CD14-positive monocyte (primary cell): ENCODE measurements around the gene IL17C. TPM values are rescaled to one million over a fixed set of nuclear protein-coding genes. Genes with fewer than 3 reads are reported as not detected.

Experiments used
- DNase-seq, 3 donors: peaks; one replicate each; pipeline ENCODE4 v3.0.0-alpha.2; 2011 to 2022
- H2AFZ ChIP-seq: 2 replicates; pipeline ENCODE4 v1.6.0; 2012; ENCODE audit warnings: mild to moderate bottlenecking, low read depth, low read length, inconsistent platforms; ENCODE audit not compliant: insufficient read depth, poor library complexity, severe bottlenecking
- H3K27ac ChIP-seq, 2 donors: 1 replicate in 1 of 2; 2 replicates in 1 of 2; pipeline ENCODE4 v1.5.1; 2012 to 2013; ENCODE audit warnings: low read length in 2 of 2, control low read depth in 1 of 2, inconsistent platforms in 1 of 2, low read depth in 1 of 2, mild to moderate bottlenecking in 1 of 2
- H3K27me3 ChIP-seq, 2 donors: one replicate each; pipeline versions ENCODE4 v1.6.0 to v1.6.1; 2011 to 2013; ENCODE audit warnings: low read length in 2 of 2; ENCODE audit not compliant: control insufficient read depth in 2 of 2, insufficient read depth in 2 of 2
- H3K36me3 ChIP-seq, 2 donors: replicated peaks in 1 of 2; 1 replicate in 1 of 2; 2 replicates in 1 of 2; pipeline versions ENCODE4 v1.5.1 to v1.6.1; 2012 to 2013; ENCODE audit warnings: low read length in 2 of 2, control low read depth in 1 of 2, inconsistent platforms in 1 of 2, mild to moderate bottlenecking in 1 of 2; ENCODE audit not compliant: insufficient read depth in 2 of 2, control insufficient read depth in 1 of 2
- H3K4me1 ChIP-seq, 2 donors: 1 replicate in 1 of 2; 2 replicates in 1 of 2; pipeline versions ENCODE4 v1.5.1 to v1.6.1; 2012 to 2013; ENCODE audit warnings: low read length in 2 of 2, control low read depth in 1 of 2, inconsistent platforms in 1 of 2, mild to moderate bottlenecking in 1 of 2, moderate library complexity in 1 of 2; ENCODE audit not compliant: insufficient read depth in 2 of 2, control insufficient read depth in 1 of 2
- H3K4me2 ChIP-seq: replicated peaks from 2 replicates; pipeline ENCODE3; 2012; ENCODE audit warnings: low read length, moderate library complexity, mild to moderate bottlenecking; ENCODE audit not compliant: poor library complexity, severe bottlenecking; ENCODE audit errors: extremely low read depth
- H3K4me3 ChIP-seq, 3 experiments: fragments of 200-600 bp in 1 of 3; sonication (generic) in 1 of 3; replicated peaks in 1 of 3; 1 replicate in 2 of 3; 2 replicates in 1 of 3; pipeline ENCODE4 v1.5.1; 2011 to 2013; ENCODE audit warnings: low read length in 3 of 3, mild to moderate bottlenecking in 3 of 3, control low read depth in 2 of 3, low read depth in 2 of 3, inconsistent platforms in 1 of 3, moderate library complexity in 1 of 3
- H3K79me2 ChIP-seq: 2 replicates; pipeline ENCODE4 v1.6.0; 2012; ENCODE audit warnings: mild to moderate bottlenecking, control low read depth, inconsistent platforms, low read length, moderate library complexity; ENCODE audit not compliant: insufficient read depth
- H3K9ac ChIP-seq: 2 replicates; pipeline ENCODE4 v1.6.0; 2017; ENCODE audit warnings: low read length, mild to moderate bottlenecking; ENCODE audit not compliant: insufficient read depth, poor library complexity, severe bottlenecking
- H3K9me3 ChIP-seq, 2 donors: replicated peaks in 1 of 2; 1 replicate in 1 of 2; 2 replicates in 1 of 2; pipeline versions ENCODE4 v1.5.1 to v1.6.1; 2012 to 2013; ENCODE audit warnings: low read length in 2 of 2, control low read depth in 1 of 2; ENCODE audit not compliant: control insufficient read depth in 1 of 2, insufficient read depth in 1 of 2
- H4K20me1 ChIP-seq: 2 replicates; pipeline ENCODE4 v1.6.0; 2012; ENCODE audit warnings: mild to moderate bottlenecking, low read length, control low read depth, moderate library complexity; ENCODE audit not compliant: insufficient read depth
- H3K27ac Mint-ChIP-seq, 7 donors: one replicate each; pipeline ENCODE4 v1.8.0; 2020; ENCODE audit warnings: mild to moderate bottlenecking in 7 of 7, mixed read lengths in 7 of 7, moderate library complexity in 6 of 7, inconsistent platforms in 2 of 7
- H3K27me3 Mint-ChIP-seq, 3 donors: one replicate each; pipeline ENCODE4 v1.8.0; 2021 to 2022; ENCODE audit warnings: low read depth in 3 of 3, mild to moderate bottlenecking in 3 of 3, mixed read lengths in 3 of 3, moderate library complexity in 3 of 3, inconsistent platforms in 1 of 3
- H3K36me3 Mint-ChIP-seq, 2 donors: one replicate each; pipeline ENCODE4 v1.8.0; 2020; ENCODE audit warnings: mixed read lengths in 2 of 2, inconsistent platforms in 1 of 2, mild to moderate bottlenecking in 1 of 2
- H3K4me1 Mint-ChIP-seq: one replicate; pipeline ENCODE4 v1.8.0; 2020; ENCODE audit warnings: mild to moderate bottlenecking, mixed read lengths
- H3K4me3 Mint-ChIP-seq, 2 donors: one replicate each; pipeline ENCODE4 v1.8.0; 2020; ENCODE audit warnings: mild to moderate bottlenecking in 2 of 2, mixed read lengths in 2 of 2, moderate library complexity in 1 of 2
- H3K9me3 Mint-ChIP-seq, 7 donors: one replicate each; pipeline ENCODE4 v1.8.0; 2020 to 2022; ENCODE audit warnings: mixed read lengths in 7 of 7, mild to moderate bottlenecking in 6 of 7, moderate library complexity in 6 of 7, inconsistent platforms in 2 of 7
- CTCF ChIP-seq: fragments of 200-600 bp; IDR thresholded peaks from one replicate; pipeline ENCODE4 v1.8.0; 2022; ENCODE audit warnings: antibody characterized with exemption, mild to moderate bottlenecking
- WGBS: methylation state at CpG from one replicate; pipeline ENCODE4 v1.1.5; 2013; ENCODE audit warnings: missing lambda C conversion rate; ENCODE audit not compliant: insufficient coverage; 5-methylcytosine and 5-hydroxymethylcytosine counted together
- intact Hi-C, 2 donors: fragments of 100-400 bp; cut with micrococcal nuclease; formaldehyde crosslinking; loops; one replicate each; pipeline versions ENCODE4 v1.15.0 to v1.15.1; 2023
- polyA plus RNA-seq, 3 donors: library from polyadenylated mRNA; depleted of rRNA in 1 of 3; unstranded in 2 of 3; stranded (reverse) in 1 of 3; fragments of 300-500 nt in 2 of 3; fragments of >200 nt in 1 of 3; fragmentation: Illumina TruSeq in 2 of 3; gene quantifications; 1 replicate in 2 of 3; 2 replicates in 1 of 3; pipeline ENCODE4 v1.2.3, GENCODE V29; 2012 to 2021

Gene IL17C
- polyA plus RNA-seq, 3 donors = 0.08 TPM; not detected in 2

GRCh38 chr16:88687254-88687576 lies 48.8 kb downstream of the IL17C start:
- Histone ChIP-seq H3K36me3 (no peaks in the 10 kb centered on the region), H3K4me1 (peaks cover 63 to 69% of the 10 kb centered on the region in 2 donors), H2AFZ (no peak overlapping the region), H3K9me3 (no peaks in the 10 kb centered on the region), H3K27ac (no peak overlapping the region), H4K20me1 (peaks cover 4% of the 10 kb centered on the region), H3K79me2 (peaks cover 21% of the 10 kb centered on the region), H3K4me2 (peak overlapping the region; percentile 91), H3K4me3 (peak overlapping the region in 1 of 3 experiments; percentile 94), H3K9ac (no peak overlapping the region), H3K27me3 (no peaks in the 10 kb centered on the region)
- Mint-ChIP-seq H3K4me1 (peaks cover 59% of the 10 kb centered on the region), H3K4me3 (peak overlapping the region; percentile 80 to 86), H3K27ac (peak overlapping the region in 1 of 7 donors; percentile 30), H3K36me3 (peaks cover 8% of the 10 kb centered on the region in 2 donors), H3K9me3 (no peaks in the 10 kb centered on the region), H3K27me3 (peaks cover 13 to 19% (median 15%) of the 10 kb centered on the region in 3 donors)
- WGBS = 81% methylated on average over 6 of the region's 10 CpGs
- intact Hi-C loops = loop anchor here (2.0 to 10.0 kb wide), 5 partner anchors 14 to 92 kb away; partner anchors contain the start of genes CYBA (in 2 of the 2) and IL17C (in 1 of the 2)
- no peak for DNase-seq
- no peak for TF ChIP-seq CTCF

GRCh38 chr16:88687676-88688012 lies 49.3 kb downstream of the IL17C start:
- Mint-ChIP-seq H3K27ac (no peak overlapping the region), H3K9me3 (no peaks in the 10 kb centered on the region), H3K4me3 (peak overlapping the region in 1 of 2 donors; percentile 55), H3K36me3 (peaks cover 6 to 8% of the 10 kb centered on the region in 2 donors), H3K27me3 (peaks cover 13 to 19% (median 15%) of the 10 kb centered on the region in 3 donors), H3K4me1 (peaks cover 59% of the 10 kb centered on the region)
- no CpG with 5 or more reads among the region's 3 CpGs for WGBS
- no peak overlapping the region for H3K4me2 ChIP-seq
- H3K79me2 ChIP-seq = peaks cover 18% of the 10 kb centered on the region
- TF ChIP-seq CTCF = no peak
- H3K27ac ChIP-seq = no peak overlapping the region
- no peaks in the 10 kb centered on the region for H3K9me3 ChIP-seq
- no peak overlapping the region for H3K4me3 ChIP-seq
- H2AFZ ChIP-seq = no peak overlapping the region
- peaks cover 4% of the 10 kb centered on the region for H4K20me1 ChIP-seq
- H3K27me3 ChIP-seq = no peaks in the 10 kb centered on the region
- intact Hi-C loops = loop anchor here (2.0 to 10.0 kb wide), 5 partner anchors 13 to 93 kb away; partner anchors contain the start of genes CYBA (in 2 of the 2) and IL17C (in 1 of the 2)
- H3K36me3 ChIP-seq = no peaks in the 10 kb centered on the region
- H3K4me1 ChIP-seq = peaks cover 63 to 69% of the 10 kb centered on the region in 2 donors
- no peak for DNase-seq
- H3K9ac ChIP-seq = no peak overlapping the region
